NCI-H748 (cell line): ENCODE measurements around the gene PCDH9.
A peak's percentile ranks its signal among the peaks of the same experiment; 100 is the strongest.

Experiments used
- DNase-seq: peaks from one replicate; lab custom pipeline; 2025; ENCODE audit not compliant: unreplicated experiment; lab: John Stamatoyannopoulos, UW

PCDH9 gene

DNA sequence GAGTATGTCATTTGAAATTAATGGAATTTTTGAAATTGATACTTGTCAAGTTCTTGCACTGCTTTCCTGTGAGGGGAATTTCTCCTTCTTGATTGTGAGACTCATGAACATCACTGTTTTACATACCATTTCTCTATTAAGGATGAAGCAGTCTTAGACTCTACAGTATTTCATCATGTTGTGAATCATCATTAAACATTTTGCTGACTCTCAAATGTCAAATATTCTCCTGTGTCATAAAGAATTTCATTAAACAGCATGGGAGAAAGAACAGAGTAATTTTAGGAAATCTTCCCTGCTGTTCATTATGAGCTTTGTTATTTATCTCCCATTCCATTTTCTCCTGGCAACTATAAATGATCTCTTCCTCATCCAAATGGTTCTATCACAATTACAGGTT lies 729.0 kb downstream of the PCDH9 start:
- DNase-seq = no peak

DNA sequence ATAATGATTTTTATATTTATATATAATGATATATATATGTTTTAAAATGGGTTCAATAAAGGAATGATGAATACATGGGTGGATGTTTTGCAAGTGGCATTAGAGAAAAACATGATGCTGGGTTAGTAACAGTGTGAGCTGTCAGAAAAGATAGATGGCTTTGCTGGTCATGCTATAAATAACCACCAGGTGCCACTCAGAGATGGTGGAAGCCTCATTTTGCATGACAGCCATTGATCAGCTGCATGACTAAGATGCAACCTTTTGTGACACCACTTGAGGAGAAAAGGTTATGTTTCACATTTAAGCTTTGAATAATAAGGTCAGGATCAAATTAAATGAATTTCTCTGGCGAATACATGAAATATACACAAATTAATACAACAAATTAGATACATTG lies 737.7 kb downstream of the PCDH9 start:
- DNase-seq = peak; percentile 75

DNA sequence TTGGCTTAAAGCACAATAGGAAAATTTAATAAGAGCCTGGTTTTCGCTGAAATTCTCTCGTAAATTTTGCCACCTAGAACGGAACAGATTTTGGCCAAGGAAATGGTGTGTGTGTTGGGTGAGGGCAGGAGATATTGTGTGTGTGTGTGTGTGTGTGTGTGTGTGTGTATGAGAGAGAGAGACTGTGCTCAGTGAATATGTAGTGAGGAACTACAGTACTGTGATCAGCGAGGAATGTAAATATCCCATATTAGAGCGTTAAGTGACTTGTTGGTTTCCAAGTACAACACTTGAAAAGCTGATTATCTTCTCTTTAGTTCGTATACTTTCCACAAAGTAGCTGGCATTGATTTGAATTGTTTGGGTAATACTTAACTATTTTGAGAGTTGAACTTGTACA lies 738.9 kb downstream of the PCDH9 start:
- no peak for DNase-seq

DNA sequence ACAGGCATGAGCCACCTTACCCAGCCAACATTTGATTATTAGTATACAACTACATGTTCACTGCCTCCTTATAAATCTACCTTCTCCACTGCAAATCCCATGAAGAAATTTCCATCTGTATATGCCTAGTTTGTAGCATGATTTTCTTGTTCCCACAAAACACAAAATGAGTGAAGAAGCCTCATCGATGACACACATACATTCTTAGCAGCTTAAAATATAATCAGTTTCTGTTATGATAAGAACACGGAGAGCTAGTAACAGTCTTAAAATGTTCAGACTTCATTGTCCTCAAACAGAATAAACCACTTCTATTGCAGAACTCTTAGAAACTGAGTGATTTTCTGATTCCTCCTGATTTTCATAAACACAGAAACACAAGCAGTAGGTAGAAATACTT lies 740.5 kb downstream of the PCDH9 start:
- no peak for DNase-seq

DNA sequence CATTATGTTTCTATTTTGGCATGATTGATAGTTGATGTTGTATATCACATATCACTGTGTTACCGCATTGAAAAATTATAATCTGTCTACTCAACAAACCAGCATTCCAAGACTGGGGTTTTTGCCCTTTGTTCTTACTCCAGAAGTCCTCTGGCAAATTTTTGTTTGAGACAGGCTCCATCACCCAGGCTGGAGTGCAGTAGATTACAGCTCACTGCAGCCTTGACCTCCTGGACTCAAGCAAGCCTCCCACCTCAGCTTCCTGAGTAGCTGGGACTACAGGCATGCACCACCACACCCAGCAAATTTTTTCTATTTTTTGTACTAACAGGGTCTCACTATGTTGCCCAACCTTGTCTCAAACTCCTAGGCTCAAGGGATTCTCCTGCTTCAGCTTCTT lies 741.0 kb downstream of the PCDH9 start:
- no peak for DNase-seq

DNA sequence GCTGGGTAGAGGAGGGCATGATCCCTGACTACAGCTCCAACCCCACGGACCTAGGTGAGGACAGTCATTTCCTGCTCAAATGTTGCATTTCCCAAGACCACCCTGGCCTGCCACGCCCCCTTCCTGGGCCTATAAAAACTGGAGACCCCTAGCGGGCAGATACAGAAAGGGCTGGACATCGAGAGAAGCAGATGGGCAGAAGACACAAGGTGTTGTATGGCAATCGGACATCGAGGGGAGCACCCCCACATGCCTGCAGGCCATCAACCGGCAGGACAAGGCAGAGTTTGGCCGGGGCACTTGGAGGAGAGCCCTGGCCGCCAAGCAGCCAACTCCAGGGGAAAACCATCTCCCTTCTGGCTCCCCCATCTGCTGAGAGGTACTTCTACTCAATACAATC lies 746.4 kb downstream of the PCDH9 start:
- no peak for DNase-seq

DNA sequence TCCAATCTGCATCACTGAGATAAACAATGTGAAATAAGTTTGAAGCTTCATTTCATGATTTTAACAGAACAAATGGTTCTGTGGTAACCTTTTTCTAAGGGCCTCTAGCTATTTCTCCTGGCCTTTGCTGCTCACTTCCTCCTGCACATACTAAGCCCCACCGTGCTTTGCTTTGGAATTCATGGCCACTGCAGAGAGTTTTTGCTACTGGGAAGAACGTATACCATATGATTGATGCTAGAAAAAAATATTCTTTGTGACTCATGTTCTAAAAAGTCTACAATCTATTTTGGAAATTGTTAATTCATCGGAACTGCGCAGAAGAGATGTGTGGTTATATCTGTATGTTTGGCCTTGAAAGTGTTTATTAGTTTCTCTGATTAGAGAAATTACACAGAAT lies 747.3 kb downstream of the PCDH9 start:
- DNase-seq = no peak

DNA sequence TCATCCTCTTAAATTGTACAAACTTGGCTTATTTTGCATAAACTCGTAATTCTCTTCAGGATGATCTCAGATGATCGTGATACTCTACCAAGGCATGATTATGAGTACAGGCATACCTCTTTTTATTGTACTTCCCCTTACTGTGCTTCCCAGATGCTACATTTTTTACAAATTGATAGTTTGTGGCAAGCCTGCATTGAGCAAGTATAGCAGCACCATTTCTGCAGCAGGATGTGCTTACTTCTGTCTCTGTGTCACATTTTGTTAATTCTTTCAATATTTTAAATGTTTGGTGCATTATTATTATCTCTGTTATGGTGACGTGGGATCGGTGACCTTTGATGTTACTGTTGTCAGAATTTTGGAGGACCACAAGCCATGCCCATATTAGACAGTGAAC lies 752.3 kb downstream of the PCDH9 start:
- DNase-seq = no peak

DNA sequence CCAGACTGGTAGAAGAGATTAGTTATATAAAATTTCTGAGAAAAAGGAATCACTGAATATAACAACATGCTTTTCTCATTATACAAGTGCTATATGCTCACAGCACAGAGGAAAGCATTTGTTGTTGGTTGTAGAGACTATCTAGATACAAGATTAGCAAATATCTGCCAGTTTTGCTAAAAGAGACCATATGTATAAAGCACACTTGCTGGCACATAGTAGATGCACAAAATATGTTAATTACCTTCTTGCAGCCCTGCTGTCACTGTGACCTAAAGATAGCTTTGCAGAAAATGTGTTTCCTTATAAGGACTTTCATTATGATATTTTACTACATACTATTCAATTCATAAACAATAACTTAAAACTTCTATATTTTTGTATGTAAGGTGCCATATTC lies 755.1 kb downstream of the PCDH9 start:
- no peak for DNase-seq

DNA sequence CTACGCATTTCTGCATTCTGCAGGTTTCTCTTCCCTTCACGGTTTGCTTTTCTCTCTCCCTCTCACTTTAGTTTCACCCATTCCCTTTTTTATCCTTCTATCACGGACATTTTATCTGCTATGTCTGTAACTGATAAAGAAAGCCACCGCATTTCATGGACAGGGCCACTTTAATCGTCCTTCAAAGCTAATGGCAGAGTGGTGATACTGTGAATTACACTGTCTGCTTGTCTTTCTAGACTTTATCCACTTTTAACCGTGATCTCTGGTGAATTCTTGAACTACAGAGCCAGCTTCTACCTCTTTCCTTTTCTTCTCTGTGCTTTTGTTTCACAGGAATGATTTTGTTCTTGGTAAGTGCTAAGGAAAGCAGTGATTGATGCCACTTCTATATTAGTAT lies 760.4 kb downstream of the PCDH9 start:
- DNase-seq = no peak

DNA sequence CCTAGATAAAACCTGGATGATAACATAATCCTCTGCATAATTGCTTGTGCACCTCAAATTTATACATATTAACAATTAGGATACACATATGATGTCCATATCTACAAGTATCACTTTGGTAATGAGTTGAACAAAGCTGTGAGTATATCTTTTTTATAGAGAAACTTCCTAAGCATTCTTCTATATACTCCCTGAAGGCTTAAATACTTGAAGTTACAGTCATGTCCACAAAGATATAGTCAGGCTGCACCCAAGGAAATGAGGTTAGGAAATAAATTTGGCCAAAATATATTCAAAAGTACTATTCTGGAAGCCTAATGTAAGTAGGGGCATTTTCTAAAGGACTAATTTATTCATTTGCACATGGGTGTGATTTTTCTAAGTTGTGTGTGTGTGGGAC lies 761.5 kb downstream of the PCDH9 start:
- no peak for DNase-seq

DNA sequence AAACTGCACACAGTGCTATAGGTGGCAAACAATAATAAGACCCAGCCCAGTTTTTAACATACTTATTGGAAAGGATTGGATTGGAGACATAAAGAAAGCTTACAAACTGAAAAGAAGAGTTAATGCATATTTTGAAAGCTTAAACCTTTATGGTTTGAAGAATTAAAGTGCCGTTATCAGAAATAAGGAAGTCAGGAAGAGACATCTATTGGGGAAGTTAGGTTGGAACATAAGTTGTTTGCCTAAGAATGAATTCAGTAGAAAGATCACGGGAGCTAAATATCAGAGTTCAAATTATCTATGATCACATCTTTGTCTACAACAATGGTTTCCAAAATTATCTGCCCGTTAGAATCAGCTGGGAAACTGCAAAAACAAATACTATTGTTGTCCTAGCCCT lies 767.9 kb downstream of the PCDH9 start:
- DNase-seq = peak; percentile 13

DNA sequence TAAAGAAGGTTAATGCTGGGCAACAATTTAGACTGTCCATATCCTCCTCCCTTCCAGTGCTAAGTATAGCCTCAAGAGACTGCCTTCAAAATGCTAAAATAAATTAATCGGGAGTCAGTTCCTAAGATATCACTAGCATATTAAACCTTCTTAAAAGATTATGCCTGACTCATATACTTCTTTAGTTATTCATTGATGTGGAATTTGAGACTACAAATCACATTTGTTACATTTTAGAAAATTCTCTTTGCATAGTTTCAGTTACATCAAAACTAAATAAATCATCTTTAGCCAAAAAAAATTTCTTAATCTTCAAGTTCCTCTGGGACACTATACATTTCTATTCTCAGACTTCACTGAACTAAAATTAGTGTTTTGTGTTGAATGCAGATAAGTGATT lies 769.1 kb downstream of the PCDH9 start:
- DNase-seq = no peak

DNA sequence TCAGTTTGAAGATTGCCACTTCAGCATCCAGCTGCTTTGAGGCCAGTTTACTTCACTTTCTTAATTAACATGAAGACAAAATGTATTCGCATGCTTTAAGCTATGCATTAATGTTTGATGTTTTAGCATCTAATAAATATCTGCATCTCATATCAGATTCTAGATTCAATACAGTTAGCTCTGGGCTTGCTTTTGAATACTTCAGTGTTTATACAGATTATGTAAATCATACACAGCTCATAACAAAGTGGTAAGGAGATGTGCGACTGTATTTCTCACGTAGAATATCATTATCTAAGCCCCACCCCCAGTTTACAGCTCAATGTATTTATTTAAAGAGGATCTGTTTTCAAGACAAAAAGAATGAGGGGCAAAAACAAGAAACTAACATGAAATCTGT lies 770.5 kb downstream of the PCDH9 start:
- no peak for DNase-seq

DNA sequence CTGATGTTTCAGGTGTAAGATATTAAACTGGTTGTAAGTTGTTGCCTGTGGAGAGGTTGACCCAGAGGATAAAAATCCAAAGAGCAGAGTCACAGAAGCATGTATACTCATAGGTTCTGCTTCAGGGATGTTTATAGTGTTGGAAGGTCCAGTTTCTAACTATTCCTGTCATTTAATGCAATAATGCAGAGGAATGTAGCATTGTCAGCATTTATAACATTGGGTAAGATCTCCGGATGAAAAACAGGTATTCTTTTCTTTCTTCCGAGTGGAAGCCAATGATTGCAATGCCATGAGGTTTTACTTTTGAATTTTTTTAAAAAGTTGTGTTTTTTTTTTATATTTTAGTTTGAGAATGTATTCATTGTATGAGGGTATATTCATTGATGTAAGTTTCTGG lies 771.0 kb downstream of the PCDH9 start:
- no peak for DNase-seq

DNA sequence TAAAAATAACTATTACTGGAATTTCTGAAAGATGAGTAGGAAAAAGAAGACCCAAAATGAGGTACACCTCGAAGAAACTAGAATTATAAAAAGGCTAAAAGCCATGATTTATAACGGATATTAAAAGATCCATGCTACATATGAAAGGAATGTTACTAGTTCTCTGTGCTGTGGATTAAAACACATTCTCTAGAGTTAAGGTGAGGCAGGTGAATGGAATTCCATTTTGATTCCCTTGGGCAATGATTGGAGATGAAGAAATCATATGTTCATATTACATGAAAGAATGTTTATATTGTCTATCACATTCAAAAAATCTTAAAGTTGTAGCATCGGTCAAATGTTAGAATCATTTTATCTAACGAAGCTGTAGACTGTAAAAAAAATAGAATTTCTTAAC lies 783.7 kb downstream of the PCDH9 start:
- no peak for DNase-seq

DNA sequence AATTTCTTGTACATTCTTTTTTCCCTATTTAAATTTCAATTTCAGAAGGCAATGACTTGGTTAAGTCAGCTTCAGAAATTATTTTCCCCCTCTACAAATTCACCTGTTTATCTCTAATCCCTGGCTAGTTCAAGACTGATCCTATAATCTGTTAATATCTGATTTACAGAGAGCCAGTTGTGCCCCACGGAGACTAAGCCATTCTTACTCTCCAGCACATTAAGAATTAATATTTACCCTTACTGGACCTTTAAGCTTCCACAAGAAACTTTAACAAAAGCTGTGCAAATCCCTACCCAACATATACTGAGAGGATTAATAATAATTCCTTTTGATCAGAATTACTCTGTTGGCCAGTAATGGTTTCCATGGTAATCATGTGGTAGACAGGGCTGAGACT lies 786.2 kb downstream of the PCDH9 start:
- no peak for DNase-seq

DNA sequence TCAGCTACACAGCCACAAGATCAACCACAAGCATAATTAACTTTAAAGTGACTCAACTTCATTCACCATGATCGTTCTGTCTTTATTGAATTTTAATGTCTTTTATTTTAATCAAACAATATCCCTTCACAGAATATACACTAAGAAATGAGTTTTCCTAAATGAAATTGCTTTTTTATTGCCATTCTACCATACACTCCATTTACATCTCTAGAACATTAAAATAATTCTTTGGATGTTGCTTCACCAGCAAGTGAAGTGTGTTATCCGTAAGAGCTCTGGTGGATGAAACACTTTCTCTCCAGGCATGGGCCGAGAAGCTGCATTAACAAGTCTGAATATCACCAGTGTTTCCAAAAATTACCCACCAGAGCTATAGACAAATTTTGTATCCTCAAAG lies 789.2 kb downstream of the PCDH9 start:
- DNase-seq = no peak

DNA sequence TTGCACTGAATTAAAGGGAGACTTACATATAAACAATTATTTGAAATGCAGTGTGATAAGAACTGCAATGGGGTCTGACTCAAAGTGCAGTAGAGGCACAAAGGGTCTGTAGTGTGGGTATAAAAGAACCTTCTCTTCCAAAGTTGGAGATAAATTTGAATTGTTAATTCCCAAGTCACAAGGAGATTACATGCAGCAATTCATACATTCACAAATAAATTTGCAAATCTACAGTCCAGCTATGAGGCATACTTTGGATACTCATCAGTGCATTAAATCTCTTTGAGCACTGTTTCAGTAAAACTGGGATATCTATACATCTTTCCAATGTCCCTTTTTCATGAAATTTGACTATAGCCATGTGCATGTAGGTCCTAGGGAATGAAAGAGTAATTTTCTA lies 799.4 kb downstream of the PCDH9 start:
- DNase-seq = no peak

DNA sequence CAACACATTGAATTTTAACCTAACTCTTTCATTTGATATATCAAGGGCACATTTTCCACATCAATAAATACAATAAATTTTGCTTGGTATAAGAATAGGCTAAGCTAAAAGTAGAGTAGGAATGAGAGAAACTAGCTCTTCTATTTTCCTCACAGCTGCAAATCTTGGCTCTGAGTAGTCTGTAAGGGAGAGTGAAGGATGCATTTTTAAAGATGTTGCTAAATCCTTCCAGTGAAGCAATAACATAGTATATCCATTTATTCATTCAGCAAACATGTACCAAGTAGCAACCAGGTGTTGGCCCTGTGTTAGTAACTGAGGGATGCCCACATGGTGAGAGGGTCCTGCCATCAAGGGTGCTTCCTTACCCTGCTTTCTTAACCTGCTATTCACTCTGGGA lies 799.9 kb downstream of the PCDH9 start:
- no peak for DNase-seq

DNA sequence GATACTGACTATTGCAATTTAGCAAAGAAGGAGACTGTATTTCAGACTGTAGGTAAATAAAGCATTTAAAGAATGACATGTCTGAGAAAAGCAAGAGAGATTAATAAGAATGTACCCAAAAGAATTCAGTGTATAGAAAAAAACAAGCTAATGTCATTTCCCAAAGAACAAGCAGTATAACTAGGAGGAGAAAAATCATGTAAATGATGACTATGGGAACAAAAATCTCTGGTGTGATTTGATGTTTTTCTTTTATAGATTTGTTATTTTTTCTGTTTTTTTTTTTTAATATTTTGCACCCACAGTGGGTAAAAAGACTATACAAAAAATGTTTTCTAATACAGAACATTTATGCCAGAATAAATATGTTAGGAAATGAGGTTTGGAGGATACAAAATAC lies 801.0 kb downstream of the PCDH9 start:
- no peak for DNase-seq

DNA sequence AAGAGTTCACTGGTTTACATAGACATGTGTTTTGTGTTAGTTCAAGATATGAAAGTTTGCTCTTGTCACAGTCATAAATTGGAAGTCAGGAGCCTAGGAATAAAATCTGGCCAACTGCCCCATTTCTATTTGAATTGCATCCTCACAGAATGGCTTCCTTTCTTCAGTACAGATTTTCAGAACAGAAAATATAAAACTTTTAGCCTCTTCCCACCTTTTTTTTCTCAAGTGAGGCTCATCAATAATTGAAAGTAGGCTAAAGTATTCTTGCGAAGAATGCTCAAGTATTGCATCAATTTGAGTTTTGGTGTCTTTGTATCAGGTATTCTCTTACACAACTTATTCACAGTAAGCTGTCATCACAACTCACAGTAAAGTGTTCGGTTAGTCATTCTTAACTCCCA lies 802.7 kb downstream of the PCDH9 start:
- no peak for DNase-seq

DNA sequence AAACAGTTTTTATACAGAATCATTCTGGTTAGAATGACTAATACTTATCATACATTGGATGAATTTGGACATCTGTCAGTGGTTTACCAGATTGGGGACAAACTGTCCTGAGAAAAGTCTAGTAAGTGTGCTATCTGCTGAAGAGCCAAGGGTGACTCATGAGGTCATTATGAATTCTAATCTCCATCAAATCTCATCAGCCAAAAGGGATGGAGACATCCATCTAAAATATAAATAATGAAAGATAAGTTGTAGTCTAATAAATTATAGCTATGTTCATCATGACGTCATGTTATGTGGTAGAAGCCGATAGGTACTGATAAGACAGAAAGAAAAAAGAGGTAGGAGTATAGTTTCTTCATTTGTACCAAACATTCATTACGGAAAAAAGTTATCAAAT lies 804.4 kb downstream of the PCDH9 start:
- no peak for DNase-seq

DNA sequence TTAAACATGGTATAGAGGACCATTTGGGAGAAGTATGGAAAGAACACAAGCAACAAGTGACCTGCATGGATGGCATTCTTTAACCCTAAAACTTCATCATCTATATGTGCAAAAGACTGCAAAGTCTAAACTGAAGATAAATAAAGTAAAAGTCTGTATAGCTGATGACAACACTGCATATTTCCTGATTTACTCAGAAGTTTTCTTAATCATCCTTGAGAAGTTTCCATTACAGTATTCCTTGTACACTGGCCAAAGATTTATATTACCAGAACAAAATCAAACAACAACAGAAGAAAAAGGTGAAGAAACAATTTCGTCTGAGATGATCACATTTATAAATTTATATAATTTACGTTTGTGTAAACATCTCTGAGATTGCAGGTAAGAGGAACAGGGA lies 805.7 kb downstream of the PCDH9 start:
- no peak for DNase-seq
